HG03066 (cell line): ENCODE measurements around the gene MPRIP.

ENCODE experiments used
- ATAC-seq: cut with Tn5 transposase; IDR thresholded peaks from one replicate; pipeline ENCODE4 v1.9.1; 2021; ENCODE audit warnings: low read depth; ENCODE audit not compliant: unreplicated experiment

MPRIP gene

DNA sequence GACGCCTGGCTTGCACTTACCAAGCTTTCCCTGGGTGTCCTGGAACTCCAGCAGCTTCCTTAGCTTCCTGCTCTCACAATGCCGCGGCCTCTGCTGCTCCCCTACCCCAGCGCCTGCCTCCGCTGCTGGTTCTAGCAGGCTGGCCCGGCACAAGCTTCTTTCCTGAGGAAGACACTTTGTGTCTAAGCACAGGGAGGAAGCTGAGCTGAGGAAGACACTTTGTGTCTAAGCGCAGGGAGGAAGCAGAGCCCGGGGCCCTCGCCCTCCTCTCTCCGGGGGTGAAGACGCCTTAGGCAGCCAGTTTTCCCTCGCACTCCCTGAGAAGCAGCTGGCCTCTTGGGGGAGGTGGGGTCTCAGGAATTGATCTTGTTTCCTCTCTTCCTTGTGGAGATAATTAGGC, 99.0 kb downstream of the MPRIP start:
- ATAC-seq = no peak

DNA sequence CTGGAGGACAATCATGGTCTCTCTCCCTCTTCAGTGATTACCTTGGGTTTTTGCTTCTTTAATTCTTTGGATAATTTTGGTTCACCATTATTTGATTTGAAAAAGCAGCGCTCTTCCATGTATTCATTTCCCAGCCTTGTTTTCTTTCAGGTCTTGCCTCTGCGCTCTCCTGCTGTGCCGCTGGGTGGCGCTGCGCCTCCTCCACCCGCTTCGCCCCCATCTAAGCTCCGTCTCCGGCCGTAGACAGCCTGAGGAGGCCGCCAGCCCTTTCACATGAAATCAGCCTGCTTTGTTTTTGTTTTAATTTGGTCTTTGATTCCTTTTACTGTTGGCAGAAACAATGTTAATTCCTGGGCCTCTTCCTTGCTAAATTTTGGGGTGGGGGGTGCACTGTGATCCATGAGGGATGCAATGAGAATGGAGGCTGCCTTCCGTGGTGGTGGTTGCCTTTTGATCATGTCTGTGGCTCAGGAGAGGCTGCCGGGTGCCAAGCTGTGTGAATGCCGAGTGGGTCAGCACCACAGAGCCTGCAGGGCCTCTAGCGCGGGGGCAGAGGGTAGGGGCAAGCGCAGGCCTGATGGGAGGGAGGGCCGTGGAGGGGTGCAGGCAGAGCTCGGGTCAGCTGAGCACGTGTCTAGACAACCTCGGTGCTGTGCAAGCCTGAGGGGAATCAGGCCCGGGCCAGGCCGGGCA, 99.7 kb downstream of the MPRIP start:
- ATAC-seq = no peak

DNA sequence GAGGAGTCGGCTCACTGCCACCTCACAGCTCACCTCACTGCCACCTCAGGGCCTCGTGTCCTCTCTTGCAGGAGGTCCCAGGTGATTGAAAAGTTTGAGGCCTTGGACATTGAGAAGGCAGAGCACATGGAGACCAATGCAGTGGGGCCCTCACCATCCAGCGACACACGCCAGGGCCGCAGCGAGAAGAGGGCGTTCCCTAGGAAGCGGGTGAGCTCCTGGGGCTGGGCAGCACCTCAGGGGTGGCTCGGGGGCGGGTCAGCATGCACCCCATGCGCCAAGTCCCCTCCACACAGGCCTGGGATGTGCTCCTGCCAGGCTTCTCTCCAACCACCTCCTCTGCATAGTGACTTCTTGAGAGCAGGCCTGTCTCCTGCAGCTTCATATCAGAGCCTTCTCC, 100.3 kb downstream of the MPRIP start:
- ATAC-seq = no peak

DNA sequence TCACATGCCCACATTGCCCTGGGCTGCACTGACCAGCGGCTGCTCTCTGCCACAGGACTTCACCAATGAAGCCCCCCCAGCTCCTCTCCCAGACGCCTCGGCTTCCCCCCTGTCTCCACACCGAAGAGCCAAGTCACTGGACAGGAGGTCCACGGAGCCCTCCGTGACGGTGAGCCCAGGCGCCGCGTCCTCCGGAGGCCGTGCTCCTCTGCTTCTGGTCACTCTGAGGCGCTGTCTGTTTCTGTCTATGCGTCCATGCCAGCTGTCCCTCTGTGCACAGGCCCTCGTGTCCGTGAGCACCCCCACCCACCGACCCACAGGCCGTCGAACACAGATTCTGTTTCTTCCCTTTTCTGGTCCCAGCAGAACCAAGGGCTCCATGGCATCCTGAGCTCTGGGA, 101.2 kb downstream of the MPRIP start:
- ATAC-seq = no peak

DNA sequence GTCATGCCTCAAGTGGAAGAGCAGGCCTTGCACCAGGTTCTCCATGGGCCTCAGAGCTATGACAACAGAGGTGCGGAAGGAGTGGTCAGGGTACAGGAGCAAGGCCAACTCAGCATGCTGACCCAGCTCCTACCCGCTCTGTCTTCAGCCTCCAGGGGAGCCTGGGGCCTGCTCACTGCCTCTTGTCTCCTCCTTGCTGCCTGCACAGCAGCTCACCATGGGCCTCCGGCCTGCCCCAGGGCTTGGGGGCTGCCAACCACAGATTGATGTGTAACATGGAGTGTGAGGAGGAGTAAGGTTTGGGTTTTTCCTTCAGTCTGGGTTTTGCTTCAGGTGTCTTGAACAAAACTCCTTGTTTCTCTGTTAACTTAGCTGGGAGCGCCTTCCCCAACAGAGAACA, 101.8 kb downstream of the MPRIP start:
- ATAC-seq = no peak

DNA sequence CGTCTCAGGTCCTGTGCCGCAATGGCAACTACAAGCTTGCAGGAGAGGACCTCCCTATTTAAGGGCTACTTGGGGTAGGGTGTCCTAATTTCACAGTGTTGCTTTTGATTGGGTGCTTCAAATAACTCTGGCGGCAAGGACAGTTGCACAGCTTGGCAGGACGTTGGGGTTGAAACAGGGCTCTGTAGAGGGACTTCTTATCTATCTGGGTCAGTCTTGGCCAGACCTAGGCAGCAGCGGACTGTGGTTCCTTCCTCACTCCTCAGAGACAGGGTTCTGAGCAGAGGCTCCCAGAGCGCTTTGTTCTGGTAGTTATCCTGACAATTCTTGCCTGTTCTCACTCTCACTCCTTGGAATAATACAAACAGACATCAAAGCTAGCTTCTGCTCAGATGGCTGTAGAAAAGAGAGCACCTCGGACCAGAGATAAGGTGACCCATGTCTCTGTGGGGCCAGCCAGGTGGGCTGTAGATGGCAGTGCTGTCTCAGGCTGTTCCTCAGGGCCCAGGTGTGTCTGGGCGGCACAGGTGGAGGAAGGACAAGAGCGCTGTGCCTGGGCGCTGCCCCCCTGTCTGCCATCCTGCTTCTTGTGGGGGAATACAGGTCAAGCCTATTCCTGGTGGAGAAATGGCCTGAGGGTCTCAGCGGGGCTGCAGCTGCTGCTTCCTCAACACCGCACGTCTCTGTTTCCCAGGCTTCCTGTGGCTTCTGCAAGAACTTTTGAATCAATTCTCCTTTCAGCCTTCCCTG, 102.8 kb downstream of the MPRIP start:
- ATAC-seq = no peak

DNA sequence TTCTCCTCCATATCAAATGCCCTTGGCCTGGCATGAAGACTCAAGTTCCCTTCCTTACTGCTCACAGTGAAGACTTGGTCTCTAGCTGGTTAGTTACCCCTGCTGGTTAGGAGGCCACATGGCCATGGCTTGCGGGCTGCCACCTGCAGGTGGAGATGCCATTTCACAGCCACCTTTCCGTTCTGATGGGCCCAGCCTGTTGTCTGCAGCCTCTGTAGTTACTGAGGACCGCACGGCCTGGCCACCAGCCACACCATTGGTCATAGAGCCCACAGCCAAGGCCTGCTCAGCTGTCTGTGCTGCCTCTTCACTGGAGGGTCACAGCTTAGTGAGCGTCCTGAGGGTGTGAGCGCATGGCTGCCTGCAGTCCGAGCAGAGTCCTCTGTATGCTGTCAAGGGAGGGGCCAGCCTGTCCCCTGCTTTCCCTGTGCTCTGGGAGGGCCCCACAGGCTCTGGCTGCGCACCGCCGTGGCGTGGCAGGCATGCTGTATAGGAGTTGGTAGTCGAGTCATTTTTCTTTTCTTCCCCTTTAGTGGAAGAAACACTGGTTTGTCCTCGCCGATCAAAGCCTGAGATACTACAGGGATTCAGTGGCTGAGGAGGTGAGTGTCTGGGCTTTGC, 104.6 kb downstream of the MPRIP start:
- no peak for ATAC-seq

DNA sequence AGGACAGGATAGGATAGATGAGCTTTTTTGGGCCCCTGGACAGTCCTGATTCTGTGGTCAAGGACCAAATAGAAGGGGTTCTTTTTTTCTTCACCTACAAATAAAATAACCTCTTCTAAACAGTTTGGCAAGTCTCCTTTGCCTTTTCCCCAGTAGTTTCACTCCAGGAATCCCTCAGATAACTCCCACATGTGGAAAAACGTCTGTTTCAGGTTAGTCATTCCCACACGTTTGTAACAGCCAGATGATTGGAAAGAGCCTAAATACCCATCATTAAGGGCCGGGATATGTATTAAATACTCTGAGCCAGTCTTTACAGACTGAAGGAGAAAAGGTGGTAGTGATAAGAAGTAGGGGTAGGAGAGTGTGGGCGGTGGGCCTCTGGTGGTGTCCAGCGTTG, 105.6 kb downstream of the MPRIP start:
- no peak for ATAC-seq

DNA sequence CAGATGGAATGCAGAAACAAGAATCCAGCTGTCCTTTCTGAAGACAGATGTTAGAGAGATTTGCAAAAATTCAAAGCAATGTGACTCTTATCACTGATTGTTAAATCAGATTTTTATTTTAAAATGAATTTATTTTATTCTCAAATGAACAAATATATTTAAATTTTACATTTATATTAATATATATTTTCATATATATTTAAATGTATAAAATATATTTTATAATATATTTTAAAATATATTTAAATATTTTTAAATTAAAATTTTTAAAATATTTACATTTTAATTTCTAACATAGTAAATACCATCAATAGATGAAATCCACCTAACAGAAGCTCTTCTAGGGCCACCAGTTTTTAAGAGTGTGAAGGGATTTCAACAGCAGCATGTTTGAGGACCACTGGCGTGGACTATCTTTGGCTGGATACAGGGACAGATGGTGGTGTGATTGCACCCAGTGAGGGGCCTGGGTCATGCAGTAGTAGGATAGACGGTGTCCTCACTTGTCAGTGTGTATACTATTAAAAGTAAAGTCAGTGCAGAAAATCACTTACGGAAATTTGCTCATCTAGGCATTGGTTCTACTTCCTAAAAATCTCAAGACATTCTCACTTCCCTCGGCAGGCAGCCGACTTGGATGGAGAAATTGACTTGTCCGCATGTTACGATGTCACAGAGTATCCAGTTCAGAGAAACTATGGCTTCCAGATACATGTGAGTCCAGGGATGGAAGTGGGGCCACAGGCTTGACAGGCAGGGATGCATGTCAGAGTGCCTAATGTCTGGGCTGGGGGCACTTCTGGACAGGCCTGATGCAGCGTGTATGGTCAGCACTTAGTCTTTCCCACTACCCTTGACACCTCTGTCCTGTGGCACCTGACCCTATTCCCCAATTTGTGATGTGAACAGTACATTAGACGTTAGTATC, 107.5 kb downstream of the MPRIP start:
- no peak for ATAC-seq

DNA sequence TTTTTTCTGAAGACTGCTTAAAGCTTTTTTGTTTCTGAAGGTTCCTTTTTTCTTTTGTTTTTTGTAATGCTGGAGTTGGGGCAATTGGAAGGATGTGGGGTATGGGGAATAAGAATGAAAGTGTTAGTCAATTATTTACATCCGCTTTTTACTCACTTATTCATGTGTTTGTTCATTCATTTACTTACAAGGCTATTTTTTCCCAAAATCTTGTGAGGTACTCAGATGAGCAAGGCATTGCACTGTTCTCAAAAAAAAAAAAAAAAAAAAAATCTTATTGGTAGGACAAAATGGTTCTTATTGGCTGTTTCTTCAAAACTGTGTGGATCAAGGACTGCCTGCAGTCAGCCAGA, 108.2 kb downstream of the MPRIP start:
- no peak for ATAC-seq

DNA sequence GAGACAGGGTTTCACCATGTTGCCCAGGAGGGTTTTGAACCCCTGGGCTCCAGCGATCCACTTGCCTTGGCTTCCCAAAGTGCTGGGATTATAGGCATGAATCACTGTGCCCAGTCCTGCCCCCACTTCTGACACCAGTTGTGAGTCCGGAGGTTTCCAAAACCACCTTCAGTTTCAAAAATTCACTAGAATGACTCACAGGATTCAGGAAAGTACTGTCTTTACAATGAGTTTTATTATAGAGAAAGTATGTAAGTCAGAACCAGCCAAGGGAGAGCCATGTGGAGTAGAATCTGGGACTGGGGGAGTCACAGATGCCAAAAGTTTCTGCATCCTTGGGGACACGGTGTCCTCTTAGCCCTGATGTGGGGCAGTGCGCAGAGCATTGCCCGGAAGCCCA, 108.8 kb downstream of the MPRIP start:
- no peak for ATAC-seq

DNA sequence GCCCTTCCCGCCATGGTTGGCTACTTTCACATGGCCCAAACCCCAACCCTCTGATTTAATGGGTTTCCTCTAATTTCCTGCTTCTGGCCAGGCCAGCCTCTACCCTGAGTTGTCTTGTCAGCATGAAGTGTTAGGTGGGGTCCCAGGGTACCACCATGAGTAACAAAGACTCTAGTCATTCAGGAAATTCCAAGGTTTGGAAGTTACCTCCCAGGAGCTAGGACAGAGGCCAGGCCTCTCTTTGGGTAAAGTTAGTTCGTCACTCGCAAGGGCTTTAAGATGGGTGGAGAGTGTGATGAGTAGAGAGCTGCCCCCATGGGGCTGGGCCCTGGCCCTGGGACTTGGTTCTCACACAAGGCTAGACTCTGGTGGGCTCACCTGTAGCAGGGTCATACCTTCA, 109.3 kb downstream of the MPRIP start:
- no peak for ATAC-seq

DNA sequence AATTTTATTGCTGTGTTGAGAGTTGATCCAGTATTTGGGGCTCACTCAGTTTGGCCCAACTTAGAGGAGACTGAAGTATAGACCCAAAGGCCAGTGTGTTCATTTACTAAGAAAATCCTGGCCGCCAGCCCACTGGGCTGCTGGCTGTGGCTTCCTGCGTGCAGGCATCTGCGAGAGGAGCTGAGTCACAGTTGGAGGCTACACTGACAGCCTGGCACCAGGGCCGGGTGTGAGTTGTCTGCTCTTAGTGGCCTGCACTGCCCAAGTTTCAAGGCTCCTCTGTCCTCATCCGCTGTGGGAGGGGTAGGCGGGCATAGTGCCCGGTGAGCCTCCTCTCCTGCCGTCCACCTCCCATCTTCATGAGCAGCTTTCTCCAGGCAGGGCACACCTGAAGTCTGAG, 109.7 kb downstream of the MPRIP start:
- no peak for ATAC-seq

DNA sequence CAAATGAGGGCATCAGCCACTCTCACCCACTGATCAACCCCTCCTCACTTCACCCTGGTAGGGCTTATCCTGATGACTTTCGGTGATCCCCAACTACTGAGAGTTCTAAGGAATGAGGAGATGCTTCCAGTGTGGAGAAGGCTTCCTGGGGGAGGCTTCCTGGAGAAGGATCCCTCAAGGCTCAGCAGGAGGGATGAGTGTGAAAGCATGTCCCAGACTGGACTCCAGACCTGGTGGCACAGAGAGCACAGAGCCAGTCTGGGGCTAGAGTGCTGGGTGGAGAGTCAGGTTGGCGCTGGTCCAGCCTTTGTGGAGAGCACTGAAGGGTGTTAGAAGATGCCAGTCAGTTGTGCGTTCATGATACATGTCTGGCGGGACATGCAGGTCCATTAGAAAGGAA, 110.1 kb downstream of the MPRIP start:
- ATAC-seq = no peak

DNA sequence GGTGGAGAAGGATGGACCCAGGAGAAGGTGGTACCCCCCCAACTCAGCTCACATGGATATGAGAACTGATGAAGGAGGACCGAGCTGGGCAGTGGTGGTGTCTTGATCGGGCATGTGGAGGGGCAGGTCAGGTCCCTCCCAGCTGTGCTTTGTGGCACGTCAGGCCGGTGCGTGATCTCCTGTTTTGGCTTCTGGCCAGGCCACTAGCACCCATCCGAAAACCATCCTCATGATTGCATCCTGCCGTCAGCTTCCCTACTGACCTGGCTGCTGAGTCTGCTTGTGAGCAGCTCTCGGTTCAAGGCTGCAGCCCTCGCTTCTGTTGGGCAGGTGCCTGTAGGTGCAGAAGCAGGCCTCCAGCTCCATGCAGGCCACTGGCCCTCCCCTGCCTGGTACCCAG, 110.8 kb downstream of the MPRIP start:
- ATAC-seq = no peak

DNA sequence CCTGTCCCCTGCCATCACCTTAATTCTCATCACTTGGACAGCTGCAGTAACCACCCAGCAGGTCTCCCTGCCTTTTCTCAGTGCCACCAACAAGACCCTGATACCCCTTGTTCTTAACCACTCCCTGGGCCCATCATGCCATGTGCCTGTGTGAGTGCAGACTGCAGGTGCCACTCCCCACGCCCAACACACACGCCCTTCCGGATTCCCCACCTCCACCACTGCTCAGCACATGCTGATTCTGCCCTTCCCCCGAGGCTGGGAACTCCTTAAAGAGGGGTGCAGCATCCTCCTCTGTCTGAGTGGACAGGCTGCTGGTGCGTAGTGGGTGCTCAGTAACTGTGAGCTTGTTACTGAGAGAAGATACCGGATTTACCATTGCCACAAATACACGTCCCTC, 111.5 kb downstream of the MPRIP start:
- ATAC-seq = no peak

DNA sequence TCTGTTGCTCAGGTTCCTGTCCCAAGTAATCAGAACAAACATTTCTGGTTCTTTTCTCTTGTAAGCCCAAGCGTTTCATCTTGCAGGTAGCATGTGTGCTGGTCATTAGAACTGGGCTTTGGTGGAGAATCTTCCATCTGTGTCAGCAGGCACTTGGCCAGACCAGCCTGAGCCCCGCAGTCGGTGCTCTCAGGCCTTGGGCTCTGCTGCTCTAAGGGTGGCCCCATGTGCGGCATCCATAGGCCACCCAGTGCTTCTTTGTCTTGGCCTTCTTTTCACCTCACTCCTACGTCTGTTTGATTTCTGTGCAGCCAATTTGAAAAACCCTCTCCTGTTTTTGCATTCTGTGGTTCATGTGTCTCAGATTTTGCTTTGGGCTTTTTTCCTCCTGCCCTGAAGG, 112.3 kb downstream of the MPRIP start:
- no peak for ATAC-seq

DNA sequence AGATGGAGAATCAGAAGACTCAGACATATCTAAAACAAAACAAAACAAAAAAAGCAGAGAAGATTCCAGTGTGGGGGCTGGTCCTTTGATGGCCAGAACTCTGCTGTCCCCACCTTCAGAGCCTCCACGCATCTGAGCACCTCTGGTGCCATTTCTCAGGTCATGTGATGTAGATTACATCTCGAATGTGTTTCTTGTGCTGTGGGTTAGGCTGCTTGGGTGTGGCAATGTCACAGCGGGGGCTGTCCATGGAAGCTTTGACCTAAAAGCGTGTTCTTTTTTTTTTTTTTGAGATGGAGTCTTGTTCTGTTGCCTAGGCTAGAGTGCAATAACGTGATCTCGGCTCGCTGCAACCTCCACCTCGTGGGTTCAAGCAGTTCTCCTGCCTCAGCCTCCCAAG, 112.7 kb downstream of the MPRIP start:
- ATAC-seq = no peak

DNA sequence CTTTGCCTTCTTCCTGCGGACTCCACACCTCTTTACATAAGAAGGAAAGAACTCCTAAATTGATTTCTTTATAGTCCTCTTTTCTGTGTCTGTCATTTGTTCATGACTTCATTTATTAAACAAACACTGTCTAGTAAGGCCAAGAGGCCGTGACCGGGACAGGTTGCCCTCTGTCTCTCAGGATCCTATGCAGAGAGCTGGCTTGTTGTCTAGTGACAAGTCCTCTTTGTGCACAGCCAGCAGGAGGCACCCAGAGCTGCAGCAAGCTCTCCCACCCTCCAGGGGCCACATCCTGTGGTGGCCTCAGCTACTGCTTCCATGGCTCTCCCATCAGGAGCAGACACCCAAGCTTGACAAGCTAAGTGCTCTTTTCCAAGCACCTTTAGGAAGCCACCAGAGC, 113.3 kb downstream of the MPRIP start:
- no peak for ATAC-seq

DNA sequence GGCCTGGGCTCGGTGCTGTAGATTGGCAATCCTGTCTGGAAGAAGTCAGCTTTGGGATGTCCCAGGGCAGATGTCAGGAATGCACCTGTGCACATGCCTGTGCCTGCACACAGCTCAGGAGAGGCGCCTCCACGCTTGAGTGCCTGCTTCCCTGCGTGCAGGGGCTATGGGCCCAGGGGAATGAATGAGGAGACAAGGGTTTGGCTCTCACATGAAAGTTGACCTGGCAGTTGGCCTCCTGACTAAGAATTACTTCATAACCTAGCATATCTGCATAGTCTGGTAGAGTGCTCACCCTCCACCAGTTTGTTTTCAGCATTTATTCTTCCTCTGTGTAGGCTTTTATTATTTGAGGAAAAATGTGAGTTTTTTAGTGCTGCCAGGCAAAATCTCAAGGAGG, 113.8 kb downstream of the MPRIP start:
- ATAC-seq = no peak

DNA sequence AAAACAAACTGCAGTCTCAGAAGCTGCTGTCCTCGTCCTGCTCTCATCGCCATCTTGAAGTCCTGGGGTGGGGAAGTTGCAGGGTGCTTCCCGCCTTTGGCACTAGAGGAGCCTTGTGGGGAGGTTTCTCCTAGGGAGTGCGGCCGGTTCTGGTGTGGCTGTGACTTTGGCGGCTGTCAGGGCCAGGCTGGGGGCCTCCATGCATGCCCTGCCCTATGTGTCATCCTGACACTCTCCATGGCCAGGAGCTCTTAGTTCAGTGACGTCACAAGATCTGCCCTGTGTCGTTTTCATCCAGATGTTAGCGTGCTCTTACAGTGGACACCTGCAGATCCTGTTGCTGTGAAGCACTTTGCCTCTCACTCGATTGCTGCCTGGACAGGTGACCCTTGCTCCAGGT, 114.3 kb downstream of the MPRIP start:
- ATAC-seq = no peak
